Activated effector memory CD4-positive, alpha-beta T cell treated with anti-CD3 and anti-CD28 coated beads, Interleukin-2, amount 50 U/mL, for 16 hours (primary cell): ENCODE data around the gene TNFSF18.

Source experiments
- DNase-seq: peaks from one replicate; pipeline ENCODE4 v3.0.0-alpha.2; 2020

Gene TNFSF18

GRCh38 chr1:173038875-173039554 is 11.7 kb downstream of the TNFSF18 start:
- DNase-seq, result no peak

- DNase-seq, result no peak
Observed at GRCh38 chr1:173024543-173024942, 26.2 kb downstream of the TNFSF18 start.

- no peak for DNase-seq
Observed at GRCh38 chr1:173023343-173023742, 27.4 kb downstream of the TNFSF18 start.

DNA sequence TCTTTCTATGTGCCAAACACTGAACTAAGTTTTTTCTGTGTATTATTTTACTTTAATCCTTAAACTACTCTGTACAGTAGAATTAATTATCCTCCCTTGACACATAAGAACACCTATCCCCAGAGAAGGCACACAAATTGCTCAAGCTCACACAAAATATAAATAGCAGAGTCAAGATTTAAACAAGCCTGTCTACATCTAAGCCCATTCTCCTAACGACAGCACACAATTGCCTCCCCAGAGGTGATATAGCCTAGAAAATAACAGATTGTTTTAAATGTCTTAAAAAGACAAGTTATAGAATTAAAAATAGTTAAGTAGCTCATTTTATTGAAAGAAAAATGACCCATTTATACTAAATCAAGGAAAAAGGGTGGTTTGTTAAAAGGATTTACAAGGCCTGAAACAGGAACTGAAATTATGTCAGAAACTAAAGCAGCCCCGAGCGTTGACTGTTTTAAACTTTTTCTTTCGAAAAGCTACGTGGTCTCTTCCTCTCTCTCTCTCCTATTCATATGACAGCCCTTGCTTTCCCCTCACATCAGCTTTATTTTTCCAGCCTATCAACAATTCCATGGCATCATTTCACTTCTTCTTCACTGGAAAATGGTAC is 30.5 kb downstream of the TNFSF18 start:
- DNase-seq, result no peak

DNA sequence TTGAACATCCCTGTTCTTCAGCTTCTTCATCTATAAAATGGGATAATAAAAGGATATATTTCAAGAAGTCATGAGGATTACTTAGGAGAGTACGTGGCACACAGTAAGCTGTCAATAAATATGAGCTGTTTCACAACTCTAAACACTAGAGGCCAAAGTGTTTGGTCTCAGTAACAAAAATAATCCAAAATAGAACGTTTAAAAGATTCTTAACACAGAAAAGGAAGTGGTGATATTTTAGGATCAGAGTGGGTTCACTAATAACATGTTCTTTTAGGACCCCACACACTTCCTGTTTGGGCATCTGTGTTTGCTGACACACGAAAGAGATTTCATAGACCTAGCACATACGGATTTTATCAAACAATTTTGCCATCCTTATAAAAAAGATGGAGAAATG is 32.9 kb downstream of the TNFSF18 start:
- DNase-seq, result no peak

DNA sequence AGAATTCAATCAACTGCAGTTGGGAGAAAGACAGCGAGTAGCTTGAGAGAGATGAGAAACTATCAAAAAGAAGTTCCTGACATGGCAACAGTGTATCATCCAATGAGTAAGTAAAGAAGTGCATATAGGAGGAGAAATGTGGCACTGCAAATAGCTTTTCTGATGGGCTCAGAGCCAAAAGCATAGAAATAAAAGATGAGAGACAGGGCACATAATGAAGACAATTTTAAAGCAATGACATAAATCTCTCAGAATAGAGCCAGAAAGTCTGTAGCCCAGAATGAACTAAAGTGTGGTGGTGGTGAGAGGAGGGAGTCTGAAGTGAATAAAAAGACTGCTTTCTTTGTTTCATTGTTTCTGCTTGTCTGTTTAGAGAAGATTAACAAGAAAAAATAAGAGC is 34.3 kb downstream of the TNFSF18 start:
- DNase-seq, result no peak

DNA sequence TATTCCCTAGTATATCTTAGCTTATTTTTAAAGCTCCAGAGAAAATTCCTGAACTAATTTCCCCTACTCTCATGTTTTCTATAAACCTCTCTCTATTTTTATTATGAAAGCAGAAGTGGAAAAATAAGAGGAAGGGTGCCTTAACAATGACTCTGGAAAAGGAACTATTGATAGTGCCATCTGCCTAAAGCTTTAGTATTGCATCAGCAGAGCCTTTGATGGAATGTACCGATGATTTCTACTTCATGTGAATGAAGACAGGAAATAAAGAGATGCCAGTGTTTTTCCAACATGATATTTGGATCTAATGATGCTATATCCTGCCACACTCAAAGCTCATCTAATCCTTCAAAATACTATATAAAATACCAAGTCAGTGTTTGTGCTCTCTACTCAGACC is 35.1 kb downstream of the TNFSF18 start:
- DNase-seq, result no peak

- DNase-seq, result no peak
Observed at GRCh38 chr1:173014160-173014559, 36.6 kb downstream of the TNFSF18 start.

DNA sequence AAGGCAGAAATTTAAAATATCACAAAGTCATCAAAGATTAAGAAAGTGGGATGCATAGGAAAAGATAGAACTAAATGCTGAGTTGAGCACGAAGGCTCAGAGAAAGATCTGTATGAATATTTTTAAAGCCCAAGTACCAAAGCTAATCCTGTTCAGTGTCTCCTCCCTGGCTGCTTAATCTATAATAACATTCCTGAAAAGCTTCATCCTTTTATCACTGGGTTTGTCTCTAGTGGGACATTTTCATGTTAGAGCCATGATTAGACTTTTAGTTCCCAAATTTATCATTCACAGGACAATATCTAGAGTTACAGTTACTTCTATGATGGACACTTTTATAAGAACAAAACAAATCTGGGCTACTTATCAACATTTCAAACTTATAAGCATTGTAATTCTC is 38.6 kb downstream of the TNFSF18 start:
- no peak for DNase-seq

GRCh38 chr1:173009597-173009996 is 41.1 kb downstream of the TNFSF18 start:
- DNase-seq, result no peak

DNA sequence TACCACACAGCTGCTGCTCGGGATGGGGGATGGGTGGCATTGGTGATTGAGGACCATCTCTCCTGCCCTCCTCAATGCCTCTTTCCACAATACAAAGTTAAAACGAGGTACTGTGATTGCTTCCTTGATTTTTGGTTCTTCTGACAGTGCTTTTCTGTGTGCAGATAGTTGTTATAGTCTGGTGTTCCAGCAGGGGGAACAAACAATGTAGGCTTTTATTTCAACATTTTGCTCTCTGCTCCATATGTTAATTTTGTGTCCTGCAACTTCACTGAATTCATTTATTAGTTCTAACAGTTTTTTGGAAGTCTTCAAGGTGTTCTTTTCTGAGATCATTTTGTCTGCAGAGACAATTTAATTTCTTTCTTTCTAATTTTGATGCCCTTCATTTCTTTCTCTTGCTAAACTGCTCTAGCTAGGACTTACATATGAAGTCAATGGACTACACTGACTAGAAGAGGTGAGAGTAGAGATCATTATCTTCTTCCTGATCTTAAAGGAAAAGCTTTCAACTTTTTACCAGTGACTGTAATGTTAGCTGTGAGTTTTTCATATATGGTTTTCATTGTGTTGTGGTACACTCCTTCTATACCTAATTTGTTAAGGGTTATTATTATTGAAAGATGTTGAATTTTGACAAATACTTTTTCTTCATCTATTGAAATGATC is 45.4 kb downstream of the TNFSF18 start:
- DNase-seq, result no peak

DNA sequence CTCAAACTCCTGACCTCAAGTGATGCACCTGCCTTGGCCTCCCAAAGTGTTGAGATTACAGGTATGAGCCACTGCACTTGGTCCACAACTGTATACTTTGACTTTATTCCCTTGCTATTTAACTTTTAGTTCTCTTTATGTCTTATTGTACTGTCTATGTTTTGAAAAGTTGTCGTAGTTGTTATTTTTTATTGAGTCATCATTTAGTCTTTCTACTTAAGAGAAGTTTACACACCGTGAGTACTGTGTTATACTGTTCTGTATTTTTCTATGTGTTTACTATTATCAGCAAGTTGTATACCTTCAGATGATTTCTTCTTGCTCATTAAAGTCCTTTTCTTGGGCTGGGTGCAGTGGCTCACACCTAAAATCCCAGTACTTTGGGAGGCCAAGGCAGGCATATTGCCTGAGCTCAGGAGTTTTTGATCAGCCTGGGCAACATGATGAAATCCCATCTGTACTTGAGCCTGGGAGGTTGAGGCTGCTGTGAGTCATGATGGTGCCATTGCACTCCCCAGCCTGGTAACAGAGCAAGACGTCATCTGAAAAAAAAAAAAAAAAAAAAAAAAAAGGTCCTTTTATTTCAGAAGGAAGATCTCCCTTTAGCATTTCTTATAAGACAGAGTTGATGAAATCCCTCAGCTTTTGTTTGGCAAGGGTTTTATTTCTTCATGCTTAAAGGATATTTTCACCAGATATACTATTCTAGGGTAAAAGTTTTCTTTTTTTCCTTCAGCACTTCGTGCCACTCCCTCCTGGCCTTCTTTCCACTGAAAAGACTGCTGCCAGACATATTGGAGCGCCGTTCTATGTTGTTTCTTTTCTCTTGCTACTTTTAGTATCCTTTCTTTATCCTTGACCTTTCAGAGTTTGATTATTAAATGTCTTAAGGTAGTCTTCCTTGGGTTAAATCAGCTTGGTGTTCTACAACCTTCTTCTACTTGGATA is 47.6 kb downstream of the TNFSF18 start:
- no peak for DNase-seq

GRCh38 chr1:172999349-172999748 is 51.4 kb downstream of the TNFSF18 start:
- no peak for DNase-seq

DNA sequence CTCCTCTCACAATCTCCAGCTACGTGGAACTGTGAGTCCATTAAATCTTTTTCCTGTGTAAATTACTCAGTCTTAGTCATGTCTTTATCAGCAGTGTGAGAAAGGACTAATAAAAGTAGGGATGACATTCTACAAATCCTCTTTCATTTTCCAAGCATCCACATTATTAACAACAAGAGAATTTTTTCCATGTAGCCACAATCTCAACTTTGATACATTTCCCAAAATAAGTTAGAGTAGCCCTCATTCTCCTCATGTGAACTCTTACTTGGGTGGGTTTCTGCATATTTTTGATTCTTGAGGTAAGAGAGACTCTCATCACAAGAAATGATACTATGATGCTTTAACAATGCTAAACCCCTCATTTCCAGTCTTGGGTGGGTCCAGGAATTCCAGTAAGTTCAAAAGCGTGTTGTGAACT is 52.8 kb downstream of the TNFSF18 start:
- no peak for DNase-seq

- no peak for DNase-seq
Observed at GRCh38 chr1:172993640-172994039, 57.1 kb downstream of the TNFSF18 start.

- DNase-seq, result no peak
Observed at GRCh38 chr1:172991674-172992400, 58.9 kb downstream of the TNFSF18 start.

DNA sequence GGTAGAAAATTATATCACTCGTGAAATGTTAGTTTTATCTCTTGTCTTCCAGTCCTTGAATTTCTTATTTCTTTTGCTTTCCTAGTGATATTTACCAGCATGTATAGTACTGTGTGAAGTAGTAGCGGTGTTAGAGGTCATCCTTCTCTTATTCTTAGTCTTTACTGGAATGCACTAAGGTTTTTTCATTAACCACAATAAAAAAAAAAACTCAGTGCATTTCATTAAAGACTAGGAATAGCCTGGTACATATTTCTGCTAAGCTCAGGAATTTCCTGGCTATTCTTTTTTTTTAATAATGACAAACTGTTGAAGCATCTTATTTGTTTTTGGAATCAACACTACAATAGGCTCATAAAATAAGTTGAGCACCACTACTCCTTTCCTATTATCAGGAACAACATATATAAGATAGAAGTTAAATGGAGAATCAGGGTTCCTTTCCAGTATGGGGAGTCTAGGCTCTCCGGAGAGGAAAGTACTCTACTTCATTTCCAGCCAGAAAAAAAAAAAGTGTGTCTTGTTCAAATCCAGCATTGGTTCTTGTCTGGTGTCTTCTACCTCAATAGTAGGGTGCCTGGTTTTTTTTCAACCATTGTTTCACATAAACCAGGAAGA is 60.0 kb downstream of the TNFSF18 start:
- no peak for DNase-seq
